Measurements from ENCODE around the gene FKBP3.
"Not testable (repeated sequence)": the region's sequence is repeated elsewhere in the genome, so short reads cannot be mapped to it uniquely, and the experiment has no call there.

FKBP3 gene

DNA sequence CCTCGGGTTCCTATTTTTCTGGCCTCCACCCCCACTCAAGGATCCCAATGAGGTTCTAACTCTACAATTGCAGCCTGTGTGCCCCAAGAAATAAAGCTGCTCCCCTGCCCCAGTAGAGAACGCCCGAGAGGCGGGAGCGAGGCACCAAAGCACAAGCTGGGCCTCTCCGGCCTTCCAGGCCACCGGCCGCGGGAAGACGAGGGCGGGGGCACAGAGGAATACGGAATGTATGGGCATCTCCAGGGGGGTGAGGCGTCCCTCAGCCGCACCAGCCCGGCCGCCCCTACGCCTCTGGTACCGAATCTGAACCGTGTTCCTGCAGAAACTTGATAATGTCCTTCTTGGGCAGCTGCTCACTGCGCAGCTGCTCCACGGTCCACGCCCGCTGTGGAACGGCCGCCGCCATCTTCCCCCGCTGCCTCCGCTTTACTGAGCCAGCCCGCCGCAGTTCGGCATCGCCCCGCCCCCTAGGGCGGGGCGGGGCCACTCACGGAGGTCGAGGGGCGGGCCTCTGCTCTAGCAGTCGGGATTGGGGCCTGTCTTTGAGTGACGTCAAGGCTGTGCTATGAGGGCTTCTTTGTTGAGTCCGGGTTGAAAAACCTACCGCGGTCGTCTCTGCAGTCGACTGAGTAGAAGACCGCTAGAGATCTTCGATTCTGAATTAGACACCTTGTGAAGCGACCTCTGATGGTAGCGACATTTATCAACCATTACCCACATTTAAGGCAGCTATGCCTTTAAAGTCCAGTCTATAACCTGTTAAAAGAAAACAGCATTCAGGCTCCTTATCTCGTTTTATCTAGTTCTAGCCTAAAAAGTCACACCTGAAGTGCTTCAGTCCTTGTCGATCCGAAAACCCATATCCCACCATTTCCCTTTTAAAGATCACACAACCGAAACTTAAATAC, at the start of gene FKBP3:
FKBP3 (minus strand) TSS at position 431 of the 908 bp plus-strand sequence; CDS start at position 406, 25 bp downstream.
- peak; percentile 93 to 96 for DNase-seq (ENCODE audit: low read depth in 2 of 2)

DNA sequence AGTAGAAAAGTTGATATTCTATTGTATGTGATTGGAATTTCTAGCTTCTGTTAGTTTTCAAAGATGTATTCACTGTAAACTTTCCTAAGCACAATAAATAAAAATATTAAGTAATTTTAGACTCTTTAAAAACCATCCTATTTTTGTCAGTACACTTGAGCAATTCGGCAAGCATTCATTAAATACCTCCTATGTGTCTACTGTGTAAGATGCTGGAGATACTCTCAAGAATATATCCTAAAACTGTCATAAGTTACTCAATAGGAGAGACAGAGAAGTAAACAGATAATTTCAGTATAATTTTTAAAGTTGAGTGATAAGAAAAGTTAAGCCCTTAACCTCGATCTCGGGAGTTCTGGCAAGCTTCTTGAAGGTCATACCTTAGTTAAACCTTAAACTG, 47.5 kb upstream of the FKBP3 start:
- no peak for DNase-seq (ENCODE audit: low read depth in 2 of 2)

DNA sequence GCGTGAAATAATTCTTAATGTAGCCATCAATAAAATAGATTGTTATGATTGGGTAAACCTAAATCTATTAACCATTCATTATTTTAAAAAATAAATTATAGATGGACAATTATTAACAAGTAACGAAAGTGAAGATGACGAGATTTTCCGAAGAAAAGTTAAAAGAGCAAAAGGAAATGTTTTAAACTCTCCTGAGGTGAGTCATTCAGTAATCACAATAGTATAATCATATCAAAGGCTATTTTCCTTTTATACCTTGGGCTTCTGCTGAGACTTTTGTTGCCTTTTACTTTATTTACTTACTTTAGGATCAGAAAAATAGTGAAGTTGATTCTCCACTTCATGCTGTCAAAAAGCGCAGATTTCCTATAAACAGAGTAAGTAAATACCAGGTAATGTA, 47.0 kb upstream of the FKBP3 start:
- DNase-seq (ENCODE audit: low read depth in 2 of 2): no peak

DNA sequence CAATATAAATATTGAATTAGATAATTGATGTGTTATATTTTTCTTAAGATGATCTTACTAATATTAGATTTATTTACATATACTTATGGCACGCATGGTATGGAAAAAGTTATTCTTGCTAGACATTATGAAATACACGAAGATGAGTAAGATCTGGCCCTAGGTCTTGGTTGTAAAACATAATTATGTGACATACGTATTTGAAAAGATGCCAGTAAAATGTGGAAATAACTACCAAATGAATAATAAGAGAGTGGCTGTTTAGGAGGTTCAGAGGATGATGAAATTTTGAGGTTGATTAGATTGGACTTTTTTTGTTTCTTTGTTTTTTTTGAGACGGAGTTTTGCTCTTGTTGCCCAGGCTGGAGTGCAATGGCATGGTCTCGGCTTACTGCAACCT, 42.8 kb upstream of the FKBP3 start:
- DNase-seq (ENCODE audit: low read depth in 2 of 2): no peak

DNA sequence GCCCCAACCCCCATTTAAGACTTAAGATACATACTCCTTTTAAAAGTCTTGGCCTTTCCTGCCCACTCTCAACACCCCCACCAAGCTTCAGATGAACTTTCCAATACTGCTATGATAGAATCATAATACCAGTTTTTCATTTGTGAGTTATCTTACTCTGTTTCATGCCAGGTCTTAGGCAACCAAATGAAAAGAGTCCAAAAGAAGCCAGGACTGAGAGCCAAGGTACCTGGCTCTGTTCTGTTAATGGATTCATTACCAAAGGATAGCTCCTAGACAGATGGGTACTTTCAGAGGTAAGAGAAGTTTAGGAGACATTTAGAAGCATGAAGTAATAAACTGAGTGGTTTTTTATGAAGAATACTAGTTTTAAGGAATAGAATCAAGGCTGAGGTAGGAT, 35.6 kb upstream of the FKBP3 start:
- no peak for DNase-seq (ENCODE audit: low read depth in 2 of 2)

DNA sequence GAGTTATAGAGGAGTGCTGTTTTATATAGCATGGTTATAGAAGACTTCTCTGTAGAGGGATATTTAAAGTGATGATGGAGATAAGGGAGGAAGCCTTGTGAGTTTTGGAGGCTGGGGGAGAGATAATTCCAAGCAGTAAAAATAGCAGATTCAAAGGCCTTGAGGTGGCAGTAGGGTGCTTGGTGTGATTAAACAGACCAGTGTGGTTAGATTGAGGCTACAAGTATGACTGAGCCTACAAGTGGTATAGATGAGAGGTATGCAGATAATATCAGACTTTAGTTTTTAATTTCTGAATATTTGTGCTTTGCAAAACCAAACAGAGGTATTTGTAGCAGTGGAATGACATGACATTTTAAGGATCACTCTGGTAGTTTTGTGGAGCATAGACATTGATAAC, 21.8 kb upstream of the FKBP3 start:
- DNase-seq (ENCODE audit: low read depth in 2 of 2): no peak

DNA sequence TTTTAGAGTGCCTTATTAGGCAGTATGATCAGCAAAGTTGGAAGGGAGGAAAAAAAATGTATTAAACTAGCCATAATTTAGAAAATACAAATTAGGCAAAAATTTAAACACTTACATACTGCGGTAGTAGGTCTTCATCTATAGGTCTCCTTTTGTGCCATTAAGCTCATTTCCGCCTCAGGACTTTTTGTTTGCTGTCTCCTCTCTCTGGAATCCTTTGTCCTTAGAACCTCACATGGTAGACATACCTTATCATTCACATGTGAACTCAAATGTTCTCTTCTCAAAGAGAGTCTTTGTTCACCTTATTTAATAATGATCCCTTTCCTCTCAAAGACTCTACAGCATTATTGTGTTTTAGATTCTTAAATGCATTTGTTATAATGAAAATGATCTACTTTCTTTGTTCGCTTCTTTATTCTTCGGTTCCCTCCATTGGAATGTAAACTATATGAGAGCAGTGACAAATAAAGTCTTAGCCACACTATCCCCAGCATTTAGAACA, 16.2 kb upstream of the FKBP3 start:
- no peak for DNase-seq (ENCODE audit: low read depth in 2 of 2)

DNA sequence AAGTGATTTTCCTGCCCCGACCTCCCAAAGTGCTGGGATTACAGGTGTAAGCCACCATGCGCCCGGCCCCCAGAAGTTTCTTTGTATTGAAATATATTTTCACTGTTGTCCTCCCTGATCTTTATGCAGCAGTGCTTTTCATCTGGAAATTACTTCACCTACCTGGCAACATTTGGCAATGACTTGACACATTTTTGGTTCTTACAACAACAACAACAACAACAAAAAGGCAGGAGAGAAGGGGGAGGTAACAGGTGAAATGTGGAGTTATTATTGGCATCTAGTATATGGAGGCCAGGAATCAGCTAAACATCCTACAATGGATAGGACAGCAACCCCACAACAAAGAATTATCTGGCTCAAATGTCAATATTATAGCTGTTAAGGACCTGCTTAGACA, 15.3 kb upstream of the FKBP3 start:
- no peak for DNase-seq (ENCODE audit: low read depth in 2 of 2)

DNA sequence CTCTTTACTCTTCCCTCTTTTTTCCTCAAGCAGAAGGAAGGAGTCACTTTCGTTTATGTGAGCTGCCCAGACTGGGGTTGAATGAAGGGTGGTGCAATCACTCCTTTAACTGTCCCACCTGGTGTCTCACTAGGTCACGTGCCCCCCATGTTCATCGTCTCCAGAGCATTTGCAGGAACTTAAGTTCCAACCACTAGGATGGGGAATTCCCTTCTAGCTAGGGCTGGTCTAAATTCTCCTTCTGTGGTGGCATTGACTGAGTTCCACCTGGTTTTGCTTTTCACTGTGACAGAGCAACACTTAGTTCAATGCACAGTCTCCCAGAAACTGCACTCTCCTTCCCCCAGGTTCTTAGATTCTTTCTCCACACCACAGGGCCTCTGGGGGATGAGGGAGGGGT, 10.9 kb upstream of the FKBP3 start:
- no peak for DNase-seq (ENCODE audit: low read depth in 2 of 2)

DNA sequence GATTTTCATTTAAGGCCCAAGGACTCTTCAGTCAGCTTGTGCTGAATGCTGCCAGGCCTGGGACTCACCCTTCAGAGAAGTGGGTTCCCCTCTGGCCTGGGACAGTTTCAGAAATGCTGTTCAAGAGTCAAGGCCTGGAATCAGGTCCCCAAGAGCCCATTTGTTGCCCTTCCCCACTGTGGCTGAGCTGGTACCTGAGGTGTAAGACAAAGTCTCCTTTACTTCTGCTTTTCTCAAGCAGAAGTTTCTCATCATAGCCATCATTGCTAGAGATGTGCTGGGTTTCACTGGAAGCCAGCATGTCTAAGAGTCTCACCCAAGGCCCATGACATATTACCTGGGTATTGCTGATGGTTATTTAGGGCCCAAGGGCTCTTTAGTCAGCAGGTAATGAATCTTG, 10.4 kb upstream of the FKBP3 start:
- no peak for DNase-seq (ENCODE audit: low read depth in 2 of 2)

DNA sequence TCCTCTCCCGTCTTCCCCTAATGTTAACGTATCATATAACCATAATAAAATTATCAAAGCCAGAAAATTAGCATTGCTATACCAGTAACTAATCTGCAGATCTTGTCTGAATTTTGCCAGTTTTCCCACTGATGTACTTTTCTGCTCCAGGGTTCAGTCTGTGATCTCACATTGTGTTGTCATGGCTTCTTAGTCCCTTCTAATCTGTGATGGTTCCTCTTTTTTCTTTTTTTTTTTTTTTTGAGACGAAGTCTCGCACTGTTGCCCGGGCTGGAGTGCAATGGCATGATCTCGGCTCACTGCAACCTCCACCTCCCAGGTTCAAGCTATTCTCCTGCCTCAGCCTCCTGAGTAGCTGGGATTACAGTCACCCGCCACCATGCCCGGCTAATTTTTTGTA, 7.8 kb upstream of the FKBP3 start:
- not testable (repeated sequence) for DNase-seq (ENCODE audit: low read depth in 2 of 2)

DNA sequence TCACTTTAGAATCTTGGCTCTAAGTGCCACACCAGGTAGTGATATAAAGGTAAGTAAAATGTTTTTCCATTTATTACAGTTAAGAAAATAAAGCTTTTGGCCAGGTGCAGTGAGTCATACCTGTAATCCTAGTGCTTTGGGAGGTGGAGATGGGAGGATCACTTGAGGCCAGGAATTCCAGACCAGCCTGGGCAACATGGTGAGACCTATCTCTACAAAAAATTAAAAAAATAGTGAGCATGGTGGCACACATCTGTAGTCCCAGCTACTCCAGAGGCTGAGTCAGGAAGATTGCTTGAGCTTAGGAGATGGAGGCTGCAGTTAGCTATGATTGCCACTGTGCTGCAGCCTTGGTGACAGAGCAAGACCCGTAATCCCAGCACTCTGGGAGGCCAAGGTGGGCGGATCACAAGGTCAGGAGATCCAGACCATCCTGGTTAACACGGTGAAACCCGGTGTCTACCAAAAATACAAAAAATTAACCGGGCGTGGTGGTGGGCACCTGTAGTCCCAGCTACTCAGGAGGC, 6.4 kb upstream of the FKBP3 start:
- no peak for DNase-seq (ENCODE audit: low read depth in 2 of 2)

DNA sequence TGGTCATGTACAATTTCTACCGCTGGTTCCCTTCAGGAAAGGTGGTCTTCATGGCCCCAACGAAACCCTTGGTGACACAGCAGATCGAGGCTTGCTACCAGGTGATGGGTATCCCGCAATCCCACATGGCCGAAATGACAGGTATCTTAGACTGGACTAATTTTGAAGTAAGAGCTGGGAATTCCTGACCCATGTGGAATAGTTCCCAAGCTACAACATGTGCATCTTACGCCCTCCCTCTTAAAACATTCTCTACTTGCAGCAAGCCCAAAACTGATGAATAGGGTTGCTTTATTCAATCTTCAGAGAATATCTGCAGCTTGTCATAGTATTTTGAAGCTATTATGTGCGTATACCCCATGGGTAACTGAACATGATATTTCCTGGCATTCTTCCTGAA, 2.1 kb upstream of the FKBP3 start:
- DNase-seq (ENCODE audit: low read depth in 2 of 2): no peak

DNA sequence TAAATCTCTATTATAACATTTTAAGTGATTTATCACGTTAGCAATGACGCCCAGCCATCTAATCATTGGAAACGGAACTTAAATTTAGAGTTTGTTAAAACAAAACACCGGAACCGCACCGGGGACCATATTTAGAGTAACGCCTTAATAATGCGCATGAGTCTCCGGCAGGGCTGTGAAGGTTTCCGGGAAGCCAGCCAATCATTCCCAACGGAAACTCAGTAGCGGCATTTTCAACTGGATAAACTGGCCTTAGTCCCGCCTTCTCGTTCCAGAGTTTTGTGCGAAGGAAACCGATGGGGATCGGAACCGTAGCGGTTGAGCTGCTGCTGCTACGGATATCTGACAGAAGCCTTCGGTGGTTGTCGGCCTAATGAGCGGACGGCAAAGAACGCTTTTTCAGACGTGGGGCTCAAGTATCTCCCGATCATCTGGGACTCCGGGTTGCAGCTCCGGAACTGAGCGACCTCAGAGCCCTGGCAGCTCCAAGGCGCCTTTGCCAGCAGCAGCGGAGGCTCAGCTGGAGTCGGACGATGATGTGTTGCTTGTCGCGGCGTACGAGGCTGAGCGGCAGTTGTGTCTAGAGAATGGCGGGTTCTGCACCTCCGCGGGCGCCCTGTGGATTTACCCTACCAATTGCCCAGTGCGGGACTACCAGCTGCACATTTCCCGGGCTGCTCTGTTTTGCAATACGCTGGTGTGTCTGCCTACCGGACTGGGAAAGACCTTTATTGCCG, 1.5 kb upstream of the FKBP3 start, which contains the start of gene FANCM:
FANCM (plus strand) TSS at position 272 of the 737 bp plus-strand sequence; CDS start at position 374, 102 bp downstream.
- peak; percentile 72 to 81 for DNase-seq (ENCODE audit: low read depth in 2 of 2)

DNA sequence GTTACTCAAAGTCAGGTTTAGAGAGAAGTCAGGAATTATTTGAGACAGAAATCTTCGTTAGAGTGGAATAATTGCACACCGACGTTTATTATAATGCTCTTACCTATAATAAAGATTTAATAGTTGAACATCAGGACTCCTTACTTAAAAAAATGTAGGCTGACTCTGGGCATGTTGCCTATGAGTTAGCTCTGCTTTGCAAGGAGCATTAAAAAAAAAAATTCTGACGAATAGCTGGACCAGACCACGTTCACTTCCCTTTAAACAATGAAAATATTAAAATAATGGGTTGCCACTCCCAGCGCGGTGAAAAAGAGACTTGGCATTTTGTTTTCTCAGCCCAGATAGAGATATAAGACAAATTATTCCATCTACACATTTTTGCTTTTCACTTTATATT, 875 bp upstream of the FKBP3 start:
- no peak for DNase-seq (ENCODE audit: low read depth in 2 of 2)

DNA sequence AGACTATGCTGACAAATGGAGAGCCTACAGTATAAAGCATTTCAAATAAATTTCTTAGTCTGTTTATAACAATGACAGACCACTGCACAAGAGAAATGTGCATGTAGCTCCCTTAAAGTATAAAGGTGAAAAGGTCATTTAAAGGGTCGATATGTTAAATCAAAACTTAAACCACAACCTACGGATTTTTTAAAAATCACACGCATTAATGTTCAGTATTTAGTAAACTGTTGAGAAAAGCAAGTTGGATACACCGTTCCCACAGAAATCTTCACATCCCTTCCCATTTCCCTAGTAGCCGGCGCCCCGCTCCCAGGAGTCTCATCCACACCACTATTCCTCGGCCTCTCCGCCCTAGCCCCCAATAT, 614 bp downstream of the FKBP3 start:
- no peak for DNase-seq (ENCODE audit: low read depth in 2 of 2)

DNA sequence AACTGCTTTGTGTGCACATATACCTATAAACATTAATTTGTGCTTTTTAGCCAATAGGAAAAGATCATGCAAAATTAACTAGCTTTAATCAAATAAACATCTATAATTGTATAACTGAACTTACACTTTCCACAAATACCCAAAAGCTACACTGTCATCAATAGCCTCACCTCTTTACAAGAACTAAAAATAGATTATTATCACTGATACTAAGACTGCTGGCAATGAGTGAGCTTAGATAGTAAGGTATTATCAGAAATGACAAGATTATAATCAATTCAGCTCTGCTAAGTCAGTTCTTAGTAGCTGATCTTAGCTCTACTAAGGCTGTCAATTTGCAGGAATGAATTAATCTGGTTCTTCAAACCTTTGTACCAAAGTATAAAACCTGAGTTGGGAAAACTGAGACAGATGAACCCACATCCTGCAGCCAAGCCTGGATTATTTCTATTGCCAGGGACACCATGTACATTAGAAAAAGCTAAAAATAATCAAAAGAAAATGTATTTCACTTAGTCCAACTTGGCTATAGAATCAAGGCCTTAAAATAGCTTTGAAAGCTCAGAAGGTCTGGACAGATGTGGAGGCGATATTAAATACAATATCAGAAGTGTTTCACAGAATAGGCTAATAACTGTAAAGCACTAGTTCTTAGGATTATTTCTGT, 5.2 kb downstream of the FKBP3 start:
- DNase-seq (ENCODE audit: low read depth in 2 of 2): no peak

DNA sequence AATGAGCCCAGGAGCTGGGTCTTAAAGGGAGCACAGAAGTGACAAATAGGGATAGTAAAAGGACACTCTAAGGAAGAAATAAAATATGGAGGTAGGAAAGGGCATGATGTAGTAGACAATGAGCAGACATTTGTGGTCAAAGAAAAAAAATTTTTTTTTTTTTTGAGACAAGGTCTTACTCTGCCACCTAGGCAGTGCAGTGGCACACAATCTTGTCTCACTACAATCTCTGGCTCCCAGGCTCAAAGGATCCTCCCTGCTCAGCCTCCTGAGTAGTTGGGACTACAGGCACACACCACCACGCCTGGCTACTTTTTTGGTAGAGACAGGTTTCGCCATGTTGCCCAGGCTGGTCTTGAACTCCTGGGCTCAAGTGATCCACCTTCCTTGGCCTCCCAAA, 8.5 kb downstream of the FKBP3 start:
- DNase-seq (ENCODE audit: low read depth in 2 of 2): no peak

DNA sequence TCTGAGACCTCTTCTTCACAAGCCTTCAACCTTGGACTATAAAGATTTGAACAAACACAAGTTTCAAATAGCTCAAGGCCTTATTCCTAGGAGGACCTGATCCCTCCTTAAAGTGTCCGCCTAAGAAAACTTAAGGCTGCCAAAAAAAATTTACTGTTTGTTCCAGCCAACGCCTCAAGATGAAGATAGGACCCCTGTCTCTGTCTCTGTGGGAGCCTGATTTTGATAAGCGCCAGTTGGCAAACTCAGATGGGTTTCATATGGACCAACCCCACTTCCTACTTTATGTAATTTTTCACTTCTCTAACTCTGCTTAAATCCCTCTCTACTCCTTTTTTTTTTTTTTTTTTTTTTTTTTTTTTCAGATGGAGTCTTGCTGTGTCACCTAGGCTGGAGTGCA, 11.0 kb downstream of the FKBP3 start:
- no peak for DNase-seq (ENCODE audit: low read depth in 2 of 2)

DNA sequence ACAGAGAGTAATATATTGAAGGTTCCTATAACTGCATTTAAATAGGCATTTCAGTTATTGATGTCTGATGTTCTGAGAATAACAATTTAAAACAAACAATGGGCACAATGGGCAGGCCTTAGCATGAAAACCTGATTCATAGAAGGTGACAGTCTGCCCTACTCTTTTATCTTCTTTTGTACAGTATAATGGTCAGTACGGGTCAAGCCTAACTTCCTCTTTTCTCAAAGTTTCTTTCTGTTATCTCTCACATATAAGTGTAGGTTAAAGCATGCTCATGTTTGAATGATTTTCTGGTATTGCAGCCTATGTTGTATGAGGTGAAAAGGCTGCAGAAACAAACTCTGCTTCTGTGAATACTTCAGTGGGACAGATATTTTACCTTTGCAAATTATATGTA, 14.2 kb downstream of the FKBP3 start:
- DNase-seq (ENCODE audit: low read depth in 2 of 2): no peak

DNA sequence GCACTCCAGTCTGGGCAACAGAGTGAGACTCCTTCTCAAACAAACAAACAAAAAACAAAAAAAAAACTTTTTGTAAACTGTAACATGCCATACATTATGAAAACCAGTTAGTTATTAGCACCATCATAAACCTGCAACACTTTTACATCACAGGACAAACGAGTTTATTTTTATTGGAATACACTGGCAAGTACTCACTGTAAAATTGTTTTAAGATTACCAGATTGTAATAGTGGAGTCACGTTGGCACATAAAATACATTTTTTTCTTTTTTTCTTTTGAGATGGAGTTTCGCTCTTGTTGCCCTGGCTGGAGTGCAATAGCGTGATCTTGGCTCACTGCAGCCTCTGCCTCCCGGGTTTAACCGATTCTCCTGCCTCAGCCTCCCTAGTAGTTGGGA, 15.7 kb downstream of the FKBP3 start:
- DNase-seq (ENCODE audit: low read depth in 2 of 2): no peak

DNA sequence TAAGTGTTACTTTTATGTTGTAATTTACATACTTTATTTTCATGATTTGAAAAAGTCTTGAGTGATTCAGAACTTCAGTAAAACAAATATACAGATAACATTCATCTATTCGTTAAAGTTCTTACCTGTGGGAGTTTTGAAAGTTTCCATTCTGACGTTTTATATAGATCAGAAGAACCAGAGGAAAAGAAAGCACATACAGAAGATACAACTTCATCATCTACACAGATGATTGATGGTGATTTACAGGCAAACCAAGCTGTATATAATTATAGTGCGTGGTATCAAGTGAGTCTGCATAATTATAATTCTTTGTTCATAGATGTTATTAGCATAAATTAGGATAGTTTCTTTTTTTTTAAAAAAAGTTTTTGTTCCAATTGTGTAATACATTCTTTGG, 20.0 kb downstream of the FKBP3 start:
- no peak for DNase-seq (ENCODE audit: low read depth in 2 of 2)
